Measurements from ENCODE around the gene PLEKHG7.
"Not testable (repeated sequence)": the region's sequence is repeated elsewhere in the genome, so short reads cannot be mapped to it uniquely, and the experiment has no call there.

PLEKHG7 gene

GRCh38 chr12:92702754-92703679, at the start of gene PLEKHG7:
Gene PLEKHG7, plus strand, starts transcription at chr12:92702989. Its CDS starts 3,643 bp downstream, at chr12:92706632.
- ChIA-PET CTCF (interaction anchor here (0.6 kb wide), 2 partner anchors 53 to 222 kb away, joined by 3 to 6 read pairs; no protein-coding TSS in a partner anchor), POLR2A (ENCODE audit: low non-redundant PET) (no interaction called here)
- no peak within 1 kb of the TSS for H3K27ac ChIP-seq
- TF ChIP-seq, protein P1, sequence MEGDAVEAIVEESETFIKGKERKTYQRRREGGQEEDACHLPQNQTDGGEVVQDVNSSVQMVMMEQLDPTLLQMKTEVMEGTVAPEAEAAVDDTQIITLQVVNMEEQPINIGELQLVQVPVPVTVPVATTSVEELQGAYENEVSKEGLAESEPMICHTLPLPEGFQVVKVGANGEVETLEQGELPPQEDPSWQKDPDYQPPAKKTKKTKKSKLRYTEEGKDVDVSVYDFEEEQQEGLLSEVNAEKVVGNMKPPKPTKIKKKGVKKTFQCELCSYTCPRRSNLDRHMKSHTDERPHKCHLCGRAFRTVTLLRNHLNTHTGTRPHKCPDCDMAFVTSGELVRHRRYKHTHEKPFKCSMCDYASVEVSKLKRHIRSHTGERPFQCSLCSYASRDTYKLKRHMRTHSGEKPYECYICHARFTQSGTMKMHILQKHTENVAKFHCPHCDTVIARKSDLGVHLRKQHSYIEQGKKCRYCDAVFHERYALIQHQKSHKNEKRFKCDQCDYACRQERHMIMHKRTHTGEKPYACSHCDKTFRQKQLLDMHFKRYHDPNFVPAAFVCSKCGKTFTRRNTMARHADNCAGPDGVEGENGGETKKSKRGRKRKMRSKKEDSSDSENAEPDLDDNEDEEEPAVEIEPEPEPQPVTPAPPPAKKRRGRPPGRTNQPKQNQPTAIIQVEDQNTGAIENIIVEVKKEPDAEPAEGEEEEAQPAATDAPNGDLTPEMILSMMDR (conservative IDR thresholded peaks at IDR 0.05; ENCODE audit: low read depth): no peak
- no peak for DNase-seq (ENCODE audit: low spot score)

DNA sequence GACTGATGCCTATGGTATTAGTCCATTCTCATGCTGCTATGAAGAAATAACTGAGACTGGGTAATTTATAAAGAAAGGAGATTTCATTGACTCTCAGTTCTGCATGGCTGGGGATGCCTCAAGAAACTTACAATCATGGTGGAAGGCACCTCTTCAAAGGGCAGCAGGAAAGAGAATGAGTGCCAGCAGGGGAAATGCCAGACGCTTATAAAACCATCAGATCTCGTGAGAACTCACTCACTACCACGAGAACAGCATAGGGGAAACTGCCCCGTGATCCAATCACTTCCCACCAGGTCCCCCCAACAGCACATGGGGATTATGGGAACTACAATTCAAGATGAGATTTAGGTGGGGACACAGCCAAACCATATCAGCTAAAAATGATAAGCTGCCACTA, 48.5 kb upstream of the PLEKHG7 start:
- DNase-seq (ENCODE audit: low spot score); H3K27ac ChIP-seq; CTCF ChIA-PET; POLR2A ChIA-PET (ENCODE audit: low non-redundant PET): not testable (repeated sequence)

GRCh38 chr12:92654929-92655328, 47.9 kb upstream of the PLEKHG7 start:
- no peak for DNase-seq (ENCODE audit: low spot score)
- CTCF ChIA-PET: interaction anchor here (0.6 kb wide), 1 partner anchor 995 kb away, joined by 3 read pairs; no protein-coding TSS in a partner anchor
- TF ChIP-seq, protein P1 (conservative IDR thresholded peaks at IDR 0.05; ENCODE audit: low read depth): no peak
- no peak overlapping the region for H3K27ac ChIP-seq
- POLR2A ChIA-PET (ENCODE audit: low non-redundant PET): no interaction called here

- TF ChIP-seq, protein P1 (conservative IDR thresholded peaks at IDR 0.05; ENCODE audit: low read depth): no peak
- POLR2A ChIA-PET (ENCODE audit: low non-redundant PET): no interaction called here
- DNase-seq (ENCODE audit: low spot score): no peak
- CTCF ChIA-PET: no interaction called here
- H3K27ac ChIP-seq: no peak overlapping the region
These were observed 45.9 kb upstream of the PLEKHG7 start for GRCh38 chr12:92656911-92657310.

DNA sequence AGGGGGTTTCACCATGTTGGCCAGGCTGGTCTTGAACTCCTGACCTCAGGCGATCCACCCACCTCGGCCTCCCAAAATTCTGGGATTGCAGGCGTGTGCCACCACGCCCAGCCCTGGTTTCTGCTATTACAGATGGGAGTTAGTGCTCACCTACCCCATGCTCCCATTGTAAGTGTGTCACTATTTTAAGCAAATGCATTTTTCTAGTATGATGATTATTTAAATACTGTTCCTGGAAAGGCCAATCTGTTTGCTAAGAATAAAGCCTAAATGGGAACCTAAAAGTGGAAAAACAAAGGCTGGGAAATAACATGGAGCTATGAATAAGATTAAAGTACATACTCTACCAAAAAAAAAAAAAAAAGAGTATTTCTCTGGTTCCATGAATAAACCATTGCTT, 45.0 kb upstream of the PLEKHG7 start:
- no peak for DNase-seq (ENCODE audit: low spot score)
- TF ChIP-seq, protein P1 (conservative IDR thresholded peaks at IDR 0.05; ENCODE audit: low read depth): no peak
- ChIA-PET CTCF (no interaction called here), POLR2A (ENCODE audit: low non-redundant PET) (no interaction called here)
- no peak overlapping the region for H3K27ac ChIP-seq

DNA sequence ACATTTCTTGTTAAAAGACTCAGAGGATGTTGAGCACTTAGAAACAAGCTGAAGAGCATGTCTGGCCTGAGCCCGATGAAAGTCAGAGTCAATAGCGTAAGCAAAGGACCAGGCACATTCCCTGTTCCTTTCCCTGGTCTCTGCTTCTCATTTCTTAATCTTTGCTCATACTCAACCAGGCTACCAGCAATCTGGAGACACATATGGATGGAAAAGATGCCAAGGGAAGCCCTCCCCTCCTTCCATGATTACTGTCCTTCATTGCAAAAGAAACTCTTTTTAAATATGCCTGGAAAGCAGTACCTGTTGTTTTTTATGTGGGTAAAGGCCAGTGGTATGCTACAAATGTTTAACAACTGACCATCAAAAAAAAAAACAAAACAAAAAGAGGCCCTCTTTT, 44.2 kb upstream of the PLEKHG7 start:
- H3K27ac ChIP-seq: no peak overlapping the region
- TF ChIP-seq, protein P1 (conservative IDR thresholded peaks at IDR 0.05; ENCODE audit: low read depth): no peak
- DNase-seq (ENCODE audit: low spot score): no peak
- ChIA-PET CTCF (no interaction called here), POLR2A (ENCODE audit: low non-redundant PET) (no interaction called here)

DNA sequence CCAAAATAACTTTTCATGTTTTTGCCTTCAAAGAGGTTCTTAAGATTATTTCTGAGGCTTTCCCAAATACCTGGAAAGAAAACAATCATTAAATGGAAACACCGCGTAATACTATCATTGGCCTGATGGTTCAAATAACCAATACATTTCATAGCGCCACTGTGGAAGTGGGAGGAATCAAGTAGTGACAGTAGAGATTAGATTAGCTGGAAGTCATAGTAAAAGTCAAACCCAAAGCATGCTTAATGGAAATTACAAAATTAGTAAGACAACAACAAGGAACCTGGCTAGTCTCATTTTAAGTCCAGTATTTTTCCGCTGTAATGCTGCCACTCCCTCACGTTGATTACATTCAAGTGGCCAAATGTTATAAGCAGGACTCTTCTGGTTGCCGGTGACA, 41.5 kb upstream of the PLEKHG7 start:
- CTCF ChIA-PET: no interaction called here
- no peak overlapping the region for H3K27ac ChIP-seq
- TF ChIP-seq, protein P1 (conservative IDR thresholded peaks at IDR 0.05; ENCODE audit: low read depth): no peak
- no peak for DNase-seq (ENCODE audit: low spot score)
- POLR2A ChIA-PET (ENCODE audit: low non-redundant PET): interaction anchor here (0.6 kb wide), 1 partner anchor 44 kb away, joined by 3 read pairs; no protein-coding TSS in a partner anchor
